Left forelimb (tissue), 1 donor: ENCODE data around the gene EGR2.
"Not testable (repeated sequence)": the region's sequence is repeated elsewhere in the genome, so short reads cannot be mapped to it uniquely, and the experiment has no call there.

Source experiments
- DNase-seq: peaks from one replicate; pipeline ENCODE4 v3.0.0-alpha.2; 2018; ENCODE audit warnings: low spot score

The EGR2 gene

GRCh38 chr10:62794306-62794705 lies 21.9 kb downstream of the EGR2 start:
- DNase-seq: no peak

GRCh38 chr10:62792261-62792660 lies 23.9 kb downstream of the EGR2 start:
- DNase-seq: no peak

- DNase-seq: no peak
These were observed 25.6 kb downstream of the EGR2 start for GRCh38 chr10:62790571-62790970.

GRCh38 chr10:62790019-62790555 lies 26.1 kb downstream of the EGR2 start:
- DNase-seq: no peak

- no peak for DNase-seq
These were observed 27.2 kb downstream of the EGR2 start for GRCh38 chr10:62788861-62789467.

- not testable (repeated sequence) for DNase-seq
These were observed 27.9 kb downstream of the EGR2 start for GRCh38 chr10:62788285-62788684.

GRCh38 chr10:62784537-62784936 lies 31.6 kb downstream of the EGR2 start:
- DNase-seq: not testable (repeated sequence)

GRCh38 chr10:62779487-62780248 lies 36.5 kb downstream of the EGR2 start:
- DNase-seq: no peak

- no peak for DNase-seq
These were observed 38.0 kb downstream of the EGR2 start for GRCh38 chr10:62778125-62778524.

- no peak for DNase-seq
These were observed 43.8 kb downstream of the EGR2 start for GRCh38 chr10:62772186-62772974.

- no peak for DNase-seq
These were observed 46.5 kb downstream of the EGR2 start for GRCh38 chr10:62769574-62770242.

- DNase-seq: no peak
These were observed 49.8 kb downstream of the EGR2 start for GRCh38 chr10:62766386-62766785.

- no peak for DNase-seq
These were observed 50.4 kb downstream of the EGR2 start for GRCh38 chr10:62765726-62766125.

GRCh38 chr10:62764011-62764410 lies 52.2 kb downstream of the EGR2 start:
- DNase-seq: no peak

- DNase-seq: no peak
These were observed 53.0 kb downstream of the EGR2 start for GRCh38 chr10:62763155-62763554.
